NCI-H526 treated with DMSO at 0.1 percent for 48 hours (cell line): ENCODE data around the gene TEX38.
A peak's percentile ranks its signal among the peaks of the same experiment; 100 is the strongest.
"Not testable (repeated sequence)": the region's sequence is repeated elsewhere in the genome, so short reads cannot be mapped to it uniquely, and the experiment has no call there.

Experiments used
- DNase-seq: peaks from one replicate; lab custom pipeline; 2025; lab: John Stamatoyannopoulos, UW

The TEX38 gene

GRCh38 chr1:46687921-46688509, 16.4 kb downstream of the TEX38 start:
- DNase-seq, result no peak

GRCh38 chr1:46689356-46689755, 17.7 kb downstream of the TEX38 start:
- no peak for DNase-seq

GRCh38 chr1:46689897-46690296, 18.2 kb downstream of the TEX38 start:
- DNase-seq, result no peak

GRCh38 chr1:46690931-46691421, 19.3 kb downstream of the TEX38 start:
- DNase-seq, result no peak

GRCh38 chr1:46691997-46692790, 20.5 kb downstream of the TEX38 start:
- no peak for DNase-seq

GRCh38 chr1:46692811-46693770, 21.4 kb downstream of the TEX38 start:
- DNase-seq, result no peak

GRCh38 chr1:46694676-46695075, 23.0 kb downstream of the TEX38 start:
- DNase-seq, result not testable (repeated sequence)

- DNase-seq, result no peak
Observed at GRCh38 chr1:46697053-46697452, 25.4 kb downstream of the TEX38 start.

- DNase-seq, result no peak
Observed at GRCh38 chr1:46699666-46700065, 28.0 kb downstream of the TEX38 start.

- no peak for DNase-seq
Observed at GRCh38 chr1:46703927-46704641, 32.4 kb downstream of the TEX38 start.

- DNase-seq, result no peak
Observed at GRCh38 chr1:46705408-46705807, 33.8 kb downstream of the TEX38 start.

GRCh38 chr1:46708121-46708520, 36.5 kb downstream of the TEX38 start:
- DNase-seq, result no peak

GRCh38 chr1:46714976-46715375, 43.3 kb downstream of the TEX38 start:
- DNase-seq, result no peak

- no peak for DNase-seq
Observed at GRCh38 chr1:46717654-46718053, 46.0 kb downstream of the TEX38 start.

- no peak for DNase-seq
Observed at GRCh38 chr1:46718340-46718726, 46.7 kb downstream of the TEX38 start.

GRCh38 chr1:46718727-46719622, 47.3 kb downstream of the TEX38 start, which contains the start of gene EFCAB14:
TSS of gene EFCAB14 (minus strand) at chr1:46719114. CDS start at chr1:46718087, 1,027 bp downstream.
- peak; percentile 90 for DNase-seq

- no peak for DNase-seq
Observed at GRCh38 chr1:46719689-46720088, 48.0 kb downstream of the TEX38 start.

GRCh38 chr1:46720319-46720718, 48.7 kb downstream of the TEX38 start:
- not testable (repeated sequence) for DNase-seq

GRCh38 chr1:46721204-46721603, 49.5 kb downstream of the TEX38 start:
- DNase-seq, result no peak

- DNase-seq, result no peak
Observed at GRCh38 chr1:46721686-46722205, 50.1 kb downstream of the TEX38 start.
